Activated naive CD4-positive, alpha-beta T cell treated with anti-CD3 and anti-CD28 coated beads, Interleukin-2, amount 50 U/mL, for 72 hours (primary cell): ENCODE measurements around the gene ANKRD34A. TPM values are rescaled to one million over a fixed set of nuclear protein-coding genes. Genes with fewer than 3 reads are reported as not detected.

Experiments used
- ATAC-seq, 2 donors: fragments of 150-1000 bp; cut with Tn5 transposase; 2 replicates each; pipeline ENCODE4 v1.10.0; 2021; ENCODE audit warnings: mild to moderate bottlenecking in 2 of 2, moderate library complexity in 2 of 2
- DNase-seq, 2 donors: peaks; one replicate each; pipeline ENCODE4 v3.0.0; 2021 to 2022; ENCODE audit warnings: low spot score in 2 of 2
- H3K27ac Mint-ChIP-seq, 2 donors: one replicate each; pipeline ENCODE4 v1.8.0; 2022; ENCODE audit warnings: mild to moderate bottlenecking in 2 of 2, mixed read lengths in 2 of 2
- H3K36me3 Mint-ChIP-seq, 2 donors: one replicate each; pipeline ENCODE4 v1.8.0; 2022; ENCODE audit warnings: mixed read lengths in 2 of 2
- H3K9me3 Mint-ChIP-seq, 2 donors: one replicate each; pipeline ENCODE4 v1.8.0; 2022; ENCODE audit warnings: mixed read lengths in 2 of 2
- total RNA-seq, 2 donors: library from RNA; stranded (reverse); gene quantifications; one replicate each; pipeline ENCODE4 v1.2.3, GENCODE V29; 2022

ANKRD34A gene
- total RNA-seq, 2 donors from 2014 or later = 5.4 to 9.1 TPM

- no peak for ATAC-seq
- peaks cover 44 to 48% of the 10 kb centered on the region in 2 donors for H3K36me3 Mint-ChIP-seq
- H3K9me3 Mint-ChIP-seq = no peaks in the 10 kb centered on the region
- peak overlapping the region; percentile 96 to 99 for H3K27ac Mint-ChIP-seq
- DNase-seq = no peak
Measured at GRCh38 chr1:145993618-145994390, 29.4 kb upstream of the ANKRD34A start.

- peaks cover 44 to 48% of the 10 kb centered on the region in 2 donors for H3K36me3 Mint-ChIP-seq
Measured at GRCh38 chr1:145992958-145993617, 28.7 kb upstream of the ANKRD34A start.

GRCh38 chr1:145992502-145992936 is 28.1 kb upstream of the ANKRD34A start:
- no peak for ATAC-seq
- peaks cover 0 to 2% of the 10 kb centered on the region in 2 donors for H3K9me3 Mint-ChIP-seq
- peak overlapping the region; percentile 1 to 50 for H3K27ac Mint-ChIP-seq
- peaks cover 44 to 48% of the 10 kb centered on the region in 2 donors for H3K36me3 Mint-ChIP-seq
- no peak for DNase-seq

More at GRCh38 chr1:145992958-145993617, 28.7 kb upstream of the ANKRD34A start:
- Mint-ChIP-seq H3K9me3 (peaks cover 0 to 2% of the 10 kb centered on the region in 2 donors), H3K27ac (peak overlapping the region; percentile 62 to 96)
- ATAC-seq (no peak), DNase-seq (no peak)

- H3K27ac Mint-ChIP-seq = peak overlapping the region; percentile 32 to 81
- H3K9me3 Mint-ChIP-seq = peaks cover 0 to 2% of the 10 kb centered on the region in 2 donors
- DNase-seq (no peak), ATAC-seq (no peak)
- peaks cover 44 to 48% of the 10 kb centered on the region in 2 donors for H3K36me3 Mint-ChIP-seq
Measured at GRCh38 chr1:145991735-145992412, 27.5 kb upstream of the ANKRD34A start.

GRCh38 chr1:145990249-145990855 is 26.0 kb upstream of the ANKRD34A start:
- no peak overlapping the region for H3K27ac Mint-ChIP-seq
- ATAC-seq (no peak), DNase-seq (no peak)
- H3K36me3 Mint-ChIP-seq = peaks cover 30 to 35% of the 10 kb centered on the region in 2 donors
- H3K9me3 Mint-ChIP-seq = peaks cover 0 to 2% of the 10 kb centered on the region in 2 donors

GRCh38 chr1:145988773-145989172 is 24.4 kb upstream of the ANKRD34A start:
- H3K9me3 Mint-ChIP-seq = peaks cover 0 to 2% of the 10 kb centered on the region in 2 donors
- no peak for DNase-seq
- peak; percentile 24 to 36 for ATAC-seq
- peaks cover 14 to 19% of the 10 kb centered on the region in 2 donors for H3K36me3 Mint-ChIP-seq
- H3K27ac Mint-ChIP-seq = peak overlapping the region in 1 of 2 donors; percentile 59

- ATAC-seq (no peak), DNase-seq (no peak)
- Mint-ChIP-seq H3K27ac (peak overlapping the region in 1 of 2 donors; percentile 59), H3K36me3 (peaks cover 6 to 10% of the 10 kb centered on the region in 2 donors), H3K9me3 (peaks cover 0 to 2% of the 10 kb centered on the region in 2 donors)
Measured at GRCh38 chr1:145987926-145988325, 23.6 kb upstream of the ANKRD34A start.

- no peak for DNase-seq
Measured at GRCh38 chr1:145986551-145986950, 22.2 kb upstream of the ANKRD34A start.

GRCh38 chr1:145985502-145986439 is 21.4 kb upstream of the ANKRD34A start:
- Mint-ChIP-seq H3K36me3 (no peaks in the 10 kb centered on the region), H3K9me3 (peaks cover 0 to 2% of the 10 kb centered on the region in 2 donors), H3K27ac (peak overlapping the region in 1 of 2 donors; percentile 75)
- ATAC-seq = peak in 1 of 2 donors; percentile 21
- no peak for DNase-seq

More at GRCh38 chr1:145986551-145986950, 22.2 kb upstream of the ANKRD34A start:
- Mint-ChIP-seq H3K27ac (no peak overlapping the region), H3K36me3 (no peaks in the 10 kb centered on the region), H3K9me3 (peaks cover 0 to 2% of the 10 kb centered on the region in 2 donors)
- no peak for ATAC-seq

- no peaks in the 10 kb centered on the region for H3K36me3 Mint-ChIP-seq
- ATAC-seq = peak in 1 of 2 donors; percentile 21
- peaks cover 0 to 2% of the 10 kb centered on the region in 2 donors for H3K9me3 Mint-ChIP-seq
- H3K27ac Mint-ChIP-seq = peak overlapping the region in 1 of 2 donors; percentile 75
- no peak for DNase-seq
Measured at GRCh38 chr1:145985129-145985501, 20.7 kb upstream of the ANKRD34A start.

- no peak for DNase-seq
- Mint-ChIP-seq H3K27ac (no peak overlapping the region), H3K36me3 (no peaks in the 10 kb centered on the region), H3K9me3 (peaks cover 0 to 2% of the 10 kb centered on the region in 2 donors)
- peak in 1 of 2 donors; percentile 6 for ATAC-seq
Measured at GRCh38 chr1:145983960-145984830, 19.8 kb upstream of the ANKRD34A start.

- Mint-ChIP-seq H3K36me3 (no peaks in the 10 kb centered on the region), H3K9me3 (no peaks in the 10 kb centered on the region), H3K27ac (peak overlapping the region in 1 of 2 donors; percentile 27)
- DNase-seq (no peak), ATAC-seq (no peak)
Measured at GRCh38 chr1:145983206-145983675, 18.9 kb upstream of the ANKRD34A start.

GRCh38 chr1:145982010-145982723 is 17.8 kb upstream of the ANKRD34A start:
- Mint-ChIP-seq H3K9me3 (no peaks in the 10 kb centered on the region), H3K27ac (peak overlapping the region in 1 of 2 donors; percentile 5), H3K36me3 (no peaks in the 10 kb centered on the region)
- ATAC-seq (no peak), DNase-seq (no peak)

- H3K36me3 Mint-ChIP-seq = no peaks in the 10 kb centered on the region
- no peak for ATAC-seq
- peak overlapping the region in 1 of 2 donors; percentile 4 for H3K27ac Mint-ChIP-seq
- H3K9me3 Mint-ChIP-seq = no peaks in the 10 kb centered on the region
- DNase-seq = no peak
Measured at GRCh38 chr1:145980457-145980994, 16.2 kb upstream of the ANKRD34A start.
